ENCODE data around the gene GRB14.

DNA sequence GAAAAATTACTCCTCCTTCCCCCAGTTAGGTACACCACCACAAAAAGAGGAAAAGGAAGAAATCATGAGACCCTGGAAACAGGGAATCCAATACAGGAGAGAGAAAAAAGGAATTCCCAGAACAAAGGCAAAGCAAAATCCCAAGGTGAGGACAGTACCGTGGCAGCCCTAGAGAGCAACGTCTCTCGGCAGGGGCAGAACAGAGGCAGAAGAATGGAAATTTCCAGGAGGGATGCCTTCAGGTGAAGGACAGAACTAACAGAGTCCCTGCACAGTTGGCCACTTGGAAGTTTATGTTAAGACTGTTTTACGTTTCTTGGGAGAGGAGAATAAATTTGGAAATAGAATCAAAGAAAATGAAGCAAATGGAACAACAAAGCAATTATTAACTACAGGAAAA is 27.7 kb downstream of the GRB14 start:
- TF ChIP-seq, protein P1, sequence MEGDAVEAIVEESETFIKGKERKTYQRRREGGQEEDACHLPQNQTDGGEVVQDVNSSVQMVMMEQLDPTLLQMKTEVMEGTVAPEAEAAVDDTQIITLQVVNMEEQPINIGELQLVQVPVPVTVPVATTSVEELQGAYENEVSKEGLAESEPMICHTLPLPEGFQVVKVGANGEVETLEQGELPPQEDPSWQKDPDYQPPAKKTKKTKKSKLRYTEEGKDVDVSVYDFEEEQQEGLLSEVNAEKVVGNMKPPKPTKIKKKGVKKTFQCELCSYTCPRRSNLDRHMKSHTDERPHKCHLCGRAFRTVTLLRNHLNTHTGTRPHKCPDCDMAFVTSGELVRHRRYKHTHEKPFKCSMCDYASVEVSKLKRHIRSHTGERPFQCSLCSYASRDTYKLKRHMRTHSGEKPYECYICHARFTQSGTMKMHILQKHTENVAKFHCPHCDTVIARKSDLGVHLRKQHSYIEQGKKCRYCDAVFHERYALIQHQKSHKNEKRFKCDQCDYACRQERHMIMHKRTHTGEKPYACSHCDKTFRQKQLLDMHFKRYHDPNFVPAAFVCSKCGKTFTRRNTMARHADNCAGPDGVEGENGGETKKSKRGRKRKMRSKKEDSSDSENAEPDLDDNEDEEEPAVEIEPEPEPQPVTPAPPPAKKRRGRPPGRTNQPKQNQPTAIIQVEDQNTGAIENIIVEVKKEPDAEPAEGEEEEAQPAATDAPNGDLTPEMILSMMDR (IDR thresholded peaks at IDR 0.05; ENCODE audit: insufficient read depth, low read length), result no peak
- TF ChIP-seq POLR2AphosphoS5 (IDR thresholded peaks at IDR 0.05; ENCODE audit: low read depth), result no peak
- TF ChIP-seq, protein P2, sequence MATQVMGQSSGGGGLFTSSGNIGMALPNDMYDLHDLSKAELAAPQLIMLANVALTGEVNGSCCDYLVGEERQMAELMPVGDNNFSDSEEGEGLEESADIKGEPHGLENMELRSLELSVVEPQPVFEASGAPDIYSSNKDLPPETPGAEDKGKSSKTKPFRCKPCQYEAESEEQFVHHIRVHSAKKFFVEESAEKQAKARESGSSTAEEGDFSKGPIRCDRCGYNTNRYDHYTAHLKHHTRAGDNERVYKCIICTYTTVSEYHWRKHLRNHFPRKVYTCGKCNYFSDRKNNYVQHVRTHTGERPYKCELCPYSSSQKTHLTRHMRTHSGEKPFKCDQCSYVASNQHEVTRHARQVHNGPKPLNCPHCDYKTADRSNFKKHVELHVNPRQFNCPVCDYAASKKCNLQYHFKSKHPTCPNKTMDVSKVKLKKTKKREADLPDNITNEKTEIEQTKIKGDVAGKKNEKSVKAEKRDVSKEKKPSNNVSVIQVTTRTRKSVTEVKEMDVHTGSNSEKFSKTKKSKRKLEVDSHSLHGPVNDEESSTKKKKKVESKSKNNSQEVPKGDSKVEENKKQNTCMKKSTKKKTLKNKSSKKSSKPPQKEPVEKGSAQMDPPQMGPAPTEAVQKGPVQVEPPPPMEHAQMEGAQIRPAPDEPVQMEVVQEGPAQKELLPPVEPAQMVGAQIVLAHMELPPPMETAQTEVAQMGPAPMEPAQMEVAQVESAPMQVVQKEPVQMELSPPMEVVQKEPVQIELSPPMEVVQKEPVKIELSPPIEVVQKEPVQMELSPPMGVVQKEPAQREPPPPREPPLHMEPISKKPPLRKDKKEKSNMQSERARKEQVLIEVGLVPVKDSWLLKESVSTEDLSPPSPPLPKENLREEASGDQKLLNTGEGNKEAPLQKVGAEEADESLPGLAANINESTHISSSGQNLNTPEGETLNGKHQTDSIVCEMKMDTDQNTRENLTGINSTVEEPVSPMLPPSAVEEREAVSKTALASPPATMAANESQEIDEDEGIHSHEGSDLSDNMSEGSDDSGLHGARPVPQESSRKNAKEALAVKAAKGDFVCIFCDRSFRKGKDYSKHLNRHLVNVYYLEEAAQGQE (IDR thresholded peaks at IDR 0.05; ENCODE audit: insufficient replicate concordance, low read depth), result no peak

Data from HL-60 (cell line).